ENCODE data around the gene SRGAP3. TPM values are rescaled to one million over a fixed set of nuclear protein-coding genes. Genes with fewer than 3 reads are reported as not detected.
A peak's percentile ranks its signal among the peaks of the same experiment; 100 is the strongest.

SRGAP3 gene
- total RNA-seq, 4 donors from 2014 or later, result 13.7 to 27.7 (median 18.5) TPM

GRCh38 chr3:9178697-9179096 lies 70.7 kb downstream of the SRGAP3 start:
- TF ChIP-seq CTCF (IDR thresholded peaks at IDR 0.05) (no peak), POLR2A (IDR thresholded peaks at IDR 0.05) (no peak)
- WGBS, 2 donors, result 83 to 86% methylated on average over 6 of the region's 6 CpGs
- intact Hi-C loops (cut with DNase I; ENCODE audit: low total_unique reads), result no loop called here
- DNase-seq (ENCODE audit: low spot score in 2 of 2), result no peak
- H3K4me3 ChIP-seq (ENCODE audit: low read depth, poor library complexity, severe bottlenecking), result no peak overlapping the region

- TF ChIP-seq POLR2A (IDR thresholded peaks at IDR 0.05) (no peak), CTCF (IDR thresholded peaks at IDR 0.05) (no peak)
- peak; percentile 52 to 86 for DNase-seq (ENCODE audit: low spot score in 2 of 2)
- intact Hi-C loops (cut with DNase I; ENCODE audit: low total_unique reads), result no loop called here
- 44 to 45% methylated on average over 5 of the region's 5 CpGs for WGBS, 2 donors
- no peak overlapping the region for H3K4me3 ChIP-seq (ENCODE audit: low read depth, poor library complexity, severe bottlenecking)
These were observed 74.0 kb downstream of the SRGAP3 start for GRCh38 chr3:9175421-9175820.

- no peak for DNase-seq (ENCODE audit: low spot score in 2 of 2)
- TF ChIP-seq POLR2A (IDR thresholded peaks at IDR 0.05) (no peak), CTCF (IDR thresholded peaks at IDR 0.05) (no peak)
- intact Hi-C loops (cut with DNase I; ENCODE audit: low total_unique reads), result no loop called here
- no peak overlapping the region for H3K4me3 ChIP-seq (ENCODE audit: low read depth, poor library complexity, severe bottlenecking)
- WGBS, 2 donors, result 70 to 85% methylated on average over 5 of the region's 5 CpGs
These were observed 76.0 kb downstream of the SRGAP3 start for GRCh38 chr3:9173445-9173844.

- H3K4me3 ChIP-seq (ENCODE audit: low read depth, poor library complexity, severe bottlenecking), result no peak overlapping the region
- 23 to 41% methylated on average over 11 of the region's 11 CpGs for WGBS, 2 donors
- intact Hi-C loops (cut with DNase I; ENCODE audit: low total_unique reads), result no loop called here
- no peak for DNase-seq (ENCODE audit: low spot score in 2 of 2)
- TF ChIP-seq CTCF (IDR thresholded peaks at IDR 0.05) (no peak), POLR2A (IDR thresholded peaks at IDR 0.05) (no peak)
These were observed 76.6 kb downstream of the SRGAP3 start for GRCh38 chr3:9172851-9173321.

- no peak overlapping the region for H3K4me3 ChIP-seq (ENCODE audit: low read depth, poor library complexity, severe bottlenecking)
- DNase-seq (ENCODE audit: low spot score in 2 of 2), result no peak
- 100% methylated on average over 1 to 5 of the region's 5 CpGs for WGBS, 2 donors
- intact Hi-C loops (cut with DNase I; ENCODE audit: low total_unique reads), result no loop called here
- TF ChIP-seq POLR2A (IDR thresholded peaks at IDR 0.05) (no peak), CTCF (IDR thresholded peaks at IDR 0.05) (no peak)
These were observed 78.6 kb downstream of the SRGAP3 start for GRCh38 chr3:9170851-9171160.

Data from lower leg skin (tissue), 4 donors.